Neuronal stem cell (in vitro differentiated cells): Measurements from ENCODE around the gene C1orf50.

ENCODE experiments used
- DNase-seq: peaks from one replicate; pipeline ENCODE4 v3.0.0-alpha.2; 2013; ENCODE audit warnings: low spot score
- H2AFZ ChIP-seq: one replicate; pipeline ENCODE4 v1.6.1; 2013; ENCODE audit warnings: mild to moderate bottlenecking, low read length, inconsistent platforms
- H2AK5ac ChIP-seq: 2 replicates; pipeline ENCODE4 v1.6.1; 2013; ENCODE audit warnings: low read depth, mild to moderate bottlenecking, inconsistent platforms, low read length, moderate library complexity, mixed read lengths
- H2BK120ac ChIP-seq: 2 replicates; pipeline ENCODE4 v1.6.1; 2013; ENCODE audit warnings: low read depth, mild to moderate bottlenecking, inconsistent platforms, low read length, moderate library complexity, mixed read lengths
- H2BK12ac ChIP-seq: one replicate; pipeline ENCODE4 v1.6.1; 2013; ENCODE audit warnings: low read length, inconsistent platforms
- H2BK15ac ChIP-seq: 2 replicates; pipeline ENCODE4 v1.6.1; 2013; ENCODE audit warnings: mild to moderate bottlenecking, low read length, inconsistent platforms, mixed read lengths
- H2BK5ac ChIP-seq: one replicate; pipeline ENCODE4 v1.6.1; 2013; ENCODE audit warnings: inconsistent platforms, mild to moderate bottlenecking, low read length, moderate library complexity
- H3K14ac ChIP-seq: one replicate; pipeline ENCODE4 v1.6.1; 2013; ENCODE audit warnings: low read length, inconsistent platforms
- H3K18ac ChIP-seq: 2 replicates; pipeline ENCODE4 v1.6.1; 2013; ENCODE audit warnings: low read length, inconsistent platforms
- H3K23ac ChIP-seq: 2 replicates; pipeline ENCODE4 v1.6.1; 2013; ENCODE audit warnings: low read depth, mild to moderate bottlenecking, mixed read lengths, low read length, inconsistent platforms; ENCODE audit not compliant: poor library complexity
- H3K27ac ChIP-seq: replicated peaks from 3 replicates; pipeline ENCODE4 v1.5.1; 2013; ENCODE audit warnings: low read length, inconsistent platforms
- H3K27me3 ChIP-seq, 3 experiments: 2 replicates each; pipeline ENCODE4 v1.6.1; 2013; ENCODE audit warnings: low read length in 3 of 3, mild to moderate bottlenecking in 2 of 3, inconsistent platforms in 1 of 3, low read depth in 1 of 3, mixed read lengths in 1 of 3, moderate library complexity in 1 of 3; ENCODE audit not compliant: control insufficient read depth in 3 of 3, insufficient read depth in 3 of 3
- H3K36me3 ChIP-seq, 2 donors: replicated peaks in 1 of 2; 2 replicates each; pipeline ENCODE4 v1.6.1; 2013; ENCODE audit warnings: low read length in 2 of 2; ENCODE audit not compliant: control insufficient read depth in 2 of 2, insufficient read depth in 2 of 2
- H3K4ac ChIP-seq: 2 replicates; pipeline ENCODE4 v1.6.1; 2013; ENCODE audit warnings: inconsistent platforms, mild to moderate bottlenecking, low read length, moderate library complexity
- H3K4me1 ChIP-seq, 2 donors: 1 replicate in 1 of 2; 2 replicates in 1 of 2; pipeline ENCODE4 v1.6.1; 2013; ENCODE audit warnings: low read length in 2 of 2, low read depth in 1 of 2; ENCODE audit not compliant: control insufficient read depth in 2 of 2, insufficient read depth in 1 of 2
- H3K4me2 ChIP-seq: one replicate; pipeline ENCODE4 v1.6.1; 2013; ENCODE audit warnings: mild to moderate bottlenecking, low read length, inconsistent platforms; ENCODE audit not compliant: insufficient read depth, poor library complexity, severe bottlenecking
- H3K4me3 ChIP-seq, 2 donors: 2 replicates each; pipeline ENCODE4 v1.5.1; 2013; ENCODE audit warnings: low read length in 2 of 2, mild to moderate bottlenecking in 2 of 2, inconsistent platforms in 1 of 2, moderate library complexity in 1 of 2
- H3K79me1 ChIP-seq: one replicate; pipeline ENCODE4 v1.6.1; 2013; ENCODE audit warnings: low read depth, mild to moderate bottlenecking, inconsistent platforms, low read length, moderate library complexity
- H3K9ac ChIP-seq: one replicate; pipeline ENCODE4 v1.6.1; 2013; ENCODE audit warnings: mild to moderate bottlenecking, low read depth, low read length, inconsistent platforms; ENCODE audit not compliant: poor library complexity
- H3K9me3 ChIP-seq, 2 donors: replicated peaks in 1 of 2; 2 replicates each; pipeline versions ENCODE3 to v1.6.1; 2013; ENCODE audit warnings: low read length in 2 of 2, mild to moderate bottlenecking in 2 of 2, inconsistent platforms in 1 of 2, low read depth in 1 of 2, mixed read lengths in 1 of 2, moderate library complexity in 1 of 2; ENCODE audit not compliant: control insufficient read depth in 2 of 2, insufficient read depth in 1 of 2
- H4K8ac ChIP-seq: one replicate; pipeline ENCODE4 v1.6.1; 2013; ENCODE audit warnings: low read depth, mild to moderate bottlenecking, inconsistent platforms, low read length, moderate library complexity
- H4K91ac ChIP-seq: one replicate; pipeline ENCODE4 v1.6.1; 2013; ENCODE audit warnings: low read length, low read depth, mild to moderate bottlenecking, inconsistent platforms; ENCODE audit not compliant: poor library complexity
- WGBS, 2 donors: extraction: QIAGEN DNeasy Blood & Tissue Kit; methylation state at CpG; one replicate each; pipeline ENCODE4 v1.1.7; 2013; ENCODE audit warnings: missing lambda C conversion rate in 2 of 2, mixed read lengths in 1 of 2; ENCODE audit not compliant: insufficient read length in 2 of 2, insufficient replicate concordance in 1 of 2; ENCODE audit errors: extremely low coverage in 2 of 2; 5-methylcytosine and 5-hydroxymethylcytosine counted together

Gene C1orf50

DNA sequence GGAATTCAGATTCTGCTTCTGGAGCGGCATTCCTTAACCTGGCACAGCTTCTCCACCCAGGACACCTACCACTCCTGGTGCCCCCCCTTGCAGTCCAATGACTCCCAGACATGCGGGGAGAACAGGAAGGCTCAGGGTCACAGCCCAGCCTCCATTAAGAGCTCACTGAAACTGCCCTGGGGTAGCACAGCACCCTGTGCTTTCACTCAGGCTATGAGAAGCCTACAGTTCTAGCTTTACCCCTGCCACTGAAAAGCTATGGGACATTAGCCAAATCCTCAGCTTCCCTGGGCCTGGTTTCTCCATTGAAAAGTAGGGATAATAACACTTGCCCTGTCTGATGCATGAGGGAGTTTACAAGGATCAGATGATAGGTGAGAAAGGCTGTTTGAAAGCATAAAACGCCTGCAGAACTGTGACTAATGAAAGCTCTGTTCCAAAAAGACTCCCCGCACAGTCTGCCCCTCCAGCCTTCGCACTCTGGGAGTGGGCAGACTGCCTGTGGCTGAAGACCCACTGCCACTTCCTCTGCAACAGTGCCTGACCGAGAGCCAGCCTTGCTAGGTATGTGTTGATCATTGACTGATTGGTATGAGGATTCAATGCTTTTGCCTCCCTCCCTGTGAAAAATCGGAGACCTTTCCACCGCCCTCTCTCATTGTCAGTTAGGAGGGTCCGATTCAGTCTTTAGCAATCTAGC, 24.3 kb upstream of the C1orf50 start:
- no peak overlapping the region for H3K9ac ChIP-seq
- no peak overlapping the region for H3K18ac ChIP-seq
- whole genome bisulfite sequencing, 2 donors, result no CpG with 5 or more reads among the region's 9 CpGs
- no peaks in the 10 kb centered on the region for H3K79me1 ChIP-seq
- H2BK120ac ChIP-seq, result no peak overlapping the region
- H2BK12ac ChIP-seq, result no peak overlapping the region
- H3K9me3 ChIP-seq, result no peaks in the 10 kb centered on the region
- H3K4me2 ChIP-seq, result no peak overlapping the region
- no peak overlapping the region for H3K23ac ChIP-seq
- no peak overlapping the region for H4K8ac ChIP-seq
- no peak overlapping the region for H3K14ac ChIP-seq
- no peak overlapping the region for H2BK15ac ChIP-seq
- no peak overlapping the region for H3K4me3 ChIP-seq
- no peak overlapping the region for H4K91ac ChIP-seq
- no peak overlapping the region for H2AFZ ChIP-seq
- no peak for DNase-seq
- peaks cover 21 to 27% of the 10 kb centered on the region in 2 donors for H3K36me3 ChIP-seq
- H3K27ac ChIP-seq, result no peak overlapping the region
- H3K4ac ChIP-seq, result no peak overlapping the region
- no peak overlapping the region for H2AK5ac ChIP-seq
- no peak overlapping the region for H2BK5ac ChIP-seq
- H3K27me3 ChIP-seq, result no peaks in the 10 kb centered on the region
- H3K4me1 ChIP-seq, result peaks cover 15 to 20% of the 10 kb centered on the region in 2 donors

GRCh38 chr1:42743317-42744147, 23.5 kb upstream of the C1orf50 start:
- Histone ChIP-seq H3K4me3 (no peak overlapping the region), H3K23ac (no peak overlapping the region), H3K36me3 (peaks cover 27 to 34% of the 10 kb centered on the region in 2 donors), H4K91ac (no peak overlapping the region), H3K79me1 (no peaks in the 10 kb centered on the region), H3K4me1 (peaks cover 15 to 20% of the 10 kb centered on the region in 2 donors), H2BK5ac (no peak overlapping the region), H4K8ac (no peak overlapping the region), H3K27me3 (no peaks in the 10 kb centered on the region), H3K14ac (no peak overlapping the region), H2BK12ac (no peak overlapping the region), H2AK5ac (no peak overlapping the region), H2BK120ac (no peak overlapping the region), H3K4ac (no peak overlapping the region), H3K9me3 (no peaks in the 10 kb centered on the region), H3K18ac (no peak overlapping the region), H2BK15ac (no peak overlapping the region), H3K27ac (no peak overlapping the region), H3K4me2 (no peak overlapping the region), H3K9ac (no peak overlapping the region), H2AFZ (no peak overlapping the region)
- no peak for DNase-seq
- no CpG with 5 or more reads among the region's 21 CpGs for WGBS, 2 donors

DNA sequence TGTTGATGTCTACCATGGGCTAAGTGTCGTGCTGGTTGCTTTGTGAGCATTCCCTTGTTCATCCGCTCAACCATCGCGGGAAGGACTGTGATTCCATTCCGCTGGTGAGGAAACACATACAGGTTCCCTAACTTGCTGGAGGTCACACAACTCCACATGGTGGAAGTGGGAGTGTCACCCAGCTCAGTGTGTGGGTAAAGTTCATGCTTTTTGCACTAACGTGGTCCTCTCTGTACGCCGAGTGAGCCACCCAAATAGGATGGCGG, 23.0 kb upstream of the C1orf50 start:
- H3K9ac ChIP-seq, result no peak overlapping the region
- H3K27me3 ChIP-seq, result no peaks in the 10 kb centered on the region

DNA sequence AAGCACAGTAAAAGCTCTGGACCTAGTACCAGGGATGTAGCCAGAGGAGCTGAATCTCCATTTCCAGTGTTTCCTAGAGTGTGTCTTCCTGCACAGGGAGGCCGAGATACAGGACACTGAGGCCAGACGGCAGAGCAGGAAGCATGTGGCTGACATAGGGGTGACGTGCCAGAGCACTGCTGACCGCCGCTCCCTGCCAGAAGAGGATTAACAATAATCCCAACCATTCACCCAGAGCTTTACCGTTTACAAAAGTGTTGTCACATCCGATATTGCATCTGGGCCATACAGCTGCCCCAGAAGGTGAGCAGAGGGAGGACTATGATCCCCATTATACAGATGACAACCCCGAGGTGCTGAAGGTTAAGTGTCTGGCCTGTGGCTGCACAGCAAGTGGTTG, 21.2 kb upstream of the C1orf50 start:
- Histone ChIP-seq H2AFZ (no peak overlapping the region), H2AK5ac (no peak overlapping the region), H3K9ac (no peak overlapping the region), H3K4me1 (peaks cover 4 to 5% of the 10 kb centered on the region in 2 donors), H3K27ac (no peak overlapping the region), H3K4me2 (no peak overlapping the region), H3K36me3 (peaks cover 41 to 52% of the 10 kb centered on the region in 2 donors), H4K8ac (no peak overlapping the region), H3K18ac (no peak overlapping the region), H3K4me3 (no peak overlapping the region), H4K91ac (no peak overlapping the region), H2BK5ac (no peak overlapping the region), H2BK15ac (no peak overlapping the region), H3K14ac (no peak overlapping the region), H2BK120ac (no peak overlapping the region), H2BK12ac (no peak overlapping the region), H3K27me3 (no peaks in the 10 kb centered on the region), H3K23ac (no peak overlapping the region), H3K79me1 (no peaks in the 10 kb centered on the region), H3K4ac (no peak overlapping the region), H3K9me3 (peaks cover 0 to 3% of the 10 kb centered on the region in 2 donors)
- no CpG with 5 or more reads among the region's 8 CpGs for WGBS, 2 donors
- no peak for DNase-seq

More for the DNA sequence above, 23.0 kb upstream of the C1orf50 start:
- no peak overlapping the region for H3K4me2 ChIP-seq
- no peak overlapping the region for H3K23ac ChIP-seq
- H4K91ac ChIP-seq, result no peak overlapping the region
- H4K8ac ChIP-seq, result no peak overlapping the region
- no peak overlapping the region for H2BK120ac ChIP-seq
- H3K4ac ChIP-seq, result no peak overlapping the region
- H2BK12ac ChIP-seq, result no peak overlapping the region
- H3K27ac ChIP-seq, result no peak overlapping the region
- no peak overlapping the region for H2BK15ac ChIP-seq
- H3K4me1 ChIP-seq, result peaks cover 15 to 20% of the 10 kb centered on the region in 2 donors
- H3K36me3 ChIP-seq, result peaks cover 31 to 40% of the 10 kb centered on the region in 2 donors
- no peak for DNase-seq
- no peak overlapping the region for H2BK5ac ChIP-seq
- no peak overlapping the region for H3K4me3 ChIP-seq
- no peaks in the 10 kb centered on the region for H3K9me3 ChIP-seq
- no peak overlapping the region for H2AFZ ChIP-seq
- no peak overlapping the region for H2AK5ac ChIP-seq
- H3K14ac ChIP-seq, result no peak overlapping the region
- WGBS, 2 donors, result no CpG with 5 or more reads among the region's 9 CpGs
- no peak overlapping the region for H3K18ac ChIP-seq
- H3K79me1 ChIP-seq, result no peaks in the 10 kb centered on the region
